ENCODE results near the gene ACOXL.

ACOXL gene

DNA sequence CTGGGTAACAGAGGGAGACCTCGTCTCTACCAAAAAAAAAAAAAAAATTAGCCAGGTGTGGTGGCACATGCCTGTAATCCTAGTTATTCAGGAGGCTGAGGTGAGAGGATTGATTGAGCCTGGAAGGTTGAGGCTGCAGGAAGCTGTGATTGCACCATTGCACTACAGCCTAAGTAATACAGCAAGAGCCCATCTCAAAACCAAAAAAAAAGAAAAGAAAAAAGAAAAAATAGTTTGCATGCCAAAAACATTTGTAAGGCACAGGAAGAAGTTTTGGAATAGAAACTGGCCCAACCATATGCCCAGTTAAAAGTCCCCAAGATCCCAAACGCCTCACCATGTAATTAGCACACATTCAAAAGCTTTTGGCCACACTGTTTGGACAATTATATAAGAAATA is 13.4 kb upstream of the ACOXL start:
- DNase-seq (ENCODE audit: low read depth): no peak

DNA sequence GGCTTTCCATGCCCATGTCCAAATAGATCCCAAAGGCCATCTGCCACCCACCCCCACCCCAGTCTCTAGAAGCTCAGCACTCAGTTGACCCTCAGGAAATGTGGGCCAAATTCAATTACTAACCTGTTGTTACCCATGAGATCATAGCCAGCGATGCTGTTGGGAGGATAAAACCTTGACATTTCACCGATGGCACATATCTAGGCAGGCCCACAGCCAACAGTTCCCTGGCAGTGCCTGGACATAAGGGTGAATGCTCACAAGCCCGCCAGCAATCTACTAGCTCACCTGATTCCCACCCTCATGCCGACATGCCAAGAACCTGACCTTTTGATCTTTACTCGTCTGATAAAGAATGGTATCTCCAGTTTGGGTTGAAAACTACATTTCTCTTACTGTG is 11.8 kb upstream of the ACOXL start:
- no peak for DNase-seq (ENCODE audit: low read depth)

GRCh38 chr2:110724820-110725219 is 7.6 kb upstream of the ACOXL start:
- DNase-seq (ENCODE audit: low read depth): no peak

- no peak for DNase-seq (ENCODE audit: low read depth)
Observed at GRCh38 chr2:110725370-110725769, 7.0 kb upstream of the ACOXL start.

DNA sequence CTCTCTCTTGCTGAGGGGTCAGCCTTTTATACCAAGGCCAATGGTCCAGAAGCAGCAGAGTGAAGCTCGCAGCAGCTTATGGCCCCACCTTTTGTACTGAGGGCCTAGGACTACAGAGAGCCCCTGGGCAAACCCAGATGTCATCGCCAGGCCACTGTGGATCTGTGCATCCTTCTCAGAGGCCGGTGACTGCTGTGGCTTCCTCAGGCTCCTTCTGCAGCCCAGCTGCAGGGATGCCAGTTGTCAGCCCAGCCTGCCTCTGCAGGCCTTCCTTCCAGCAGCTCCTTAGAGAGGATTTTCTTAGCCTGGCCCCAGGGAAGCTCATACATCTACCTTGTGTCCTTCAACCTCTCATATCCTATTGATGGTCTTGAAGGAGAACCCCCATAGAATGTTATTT is 6.5 kb upstream of the ACOXL start:
- no peak for DNase-seq (ENCODE audit: low read depth)

- no peak for DNase-seq (ENCODE audit: low read depth)
Observed at GRCh38 chr2:110726285-110726684, 6.1 kb upstream of the ACOXL start.

GRCh38 chr2:110727923-110728322 is 4.5 kb upstream of the ACOXL start:
- DNase-seq (ENCODE audit: low read depth): no peak

GRCh38 chr2:110729106-110729505 is 3.3 kb upstream of the ACOXL start:
- no peak for DNase-seq (ENCODE audit: low read depth)

- DNase-seq (ENCODE audit: low read depth): no peak
Observed at GRCh38 chr2:110731064-110731463, 1.3 kb upstream of the ACOXL start.

DNA sequence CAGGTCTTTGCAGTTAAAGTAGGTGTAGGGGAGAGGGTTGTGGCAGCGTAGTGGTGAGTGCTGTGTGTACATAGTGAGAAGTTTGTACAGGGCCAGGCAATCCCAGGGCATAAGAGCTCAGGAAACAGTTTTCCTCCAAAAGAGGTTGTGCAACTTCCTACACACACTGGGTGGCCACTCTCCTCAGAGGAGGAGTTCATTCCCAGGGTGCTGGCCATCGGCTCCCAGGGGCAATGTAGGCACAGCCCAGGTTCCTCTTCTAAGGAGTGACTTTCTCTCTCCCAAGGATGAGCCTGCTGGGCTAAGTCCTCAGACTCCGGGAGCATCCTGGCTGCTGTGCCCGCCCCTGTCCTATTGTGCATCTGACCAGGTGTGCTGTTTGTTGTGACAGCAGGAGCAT is 3.0 kb downstream of the ACOXL start:
- DNase-seq (ENCODE audit: low read depth): no peak

DNA sequence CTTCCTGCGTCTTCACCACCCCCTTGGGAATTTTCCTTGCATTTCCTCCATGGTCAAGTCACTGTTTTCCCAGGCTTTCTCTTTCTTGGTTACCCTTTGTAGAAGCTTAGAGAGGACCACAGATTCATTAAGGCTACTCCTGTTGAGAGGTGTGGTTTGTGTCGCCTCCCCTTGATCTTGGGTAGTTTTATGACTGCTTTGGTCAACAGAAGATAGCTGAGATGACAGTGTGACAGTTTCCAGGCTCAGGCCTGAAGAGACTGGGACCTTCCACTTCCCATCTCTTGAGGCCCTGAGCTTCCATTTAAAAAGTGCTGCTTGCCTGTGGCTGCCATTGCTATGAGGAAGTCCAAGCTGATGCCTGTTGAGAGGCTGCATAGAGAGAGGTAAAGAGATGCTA is 5.4 kb downstream of the ACOXL start:
- no peak for DNase-seq (ENCODE audit: low read depth)

DNA sequence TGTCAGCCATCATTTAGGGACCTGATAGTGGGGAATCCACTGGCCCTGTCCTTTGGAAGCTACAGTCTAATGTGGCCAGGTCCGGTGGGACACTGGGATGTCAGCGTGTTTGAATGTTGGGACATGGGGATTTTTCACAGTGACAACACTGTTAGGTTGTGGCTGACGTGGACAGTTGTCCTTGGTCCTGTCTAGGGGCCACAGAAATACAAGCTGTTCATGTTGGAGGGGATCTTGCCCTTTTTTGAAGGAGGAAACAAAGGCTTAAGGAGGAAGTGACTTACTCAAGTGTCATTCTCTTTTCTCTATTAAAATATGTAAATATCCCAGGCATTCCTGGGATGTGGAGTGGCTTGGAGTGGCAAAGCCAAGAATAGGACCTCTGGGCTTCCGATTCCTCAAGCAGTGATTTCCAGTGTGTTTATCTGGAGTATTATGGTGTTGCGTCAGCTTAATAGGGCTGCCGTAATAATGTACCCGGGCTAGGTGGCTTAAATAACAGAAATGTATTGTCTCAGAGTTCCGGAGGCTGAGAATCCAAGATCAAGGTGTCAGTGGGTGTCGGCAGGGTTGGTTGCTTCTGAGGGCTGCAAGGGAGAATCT is 8.5 kb downstream of the ACOXL start:
- no peak for DNase-seq (ENCODE audit: low read depth)

GRCh38 chr2:110741491-110741980 is 9.2 kb downstream of the ACOXL start:
- DNase-seq (ENCODE audit: low read depth): no peak

DNA sequence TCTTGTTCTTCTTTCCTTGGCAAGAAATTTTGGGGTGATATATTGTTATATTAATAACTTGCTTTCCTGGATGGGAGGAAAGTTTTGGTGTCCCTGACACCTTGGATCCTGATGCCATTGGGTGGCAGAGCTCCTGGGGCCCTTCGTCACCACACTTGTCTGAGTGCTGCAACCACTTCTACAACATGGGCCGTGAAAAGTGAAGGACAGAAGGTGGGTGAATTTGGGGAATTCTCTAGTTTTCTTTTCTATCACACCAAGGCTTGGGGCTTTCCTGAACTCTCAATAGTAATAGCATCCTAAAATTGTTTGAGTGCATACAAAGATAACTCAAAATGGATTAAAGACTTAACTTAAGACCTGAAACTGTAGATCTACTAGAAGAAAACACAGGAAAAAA is 10.0 kb downstream of the ACOXL start:
- DNase-seq (ENCODE audit: low read depth): no peak

DNA sequence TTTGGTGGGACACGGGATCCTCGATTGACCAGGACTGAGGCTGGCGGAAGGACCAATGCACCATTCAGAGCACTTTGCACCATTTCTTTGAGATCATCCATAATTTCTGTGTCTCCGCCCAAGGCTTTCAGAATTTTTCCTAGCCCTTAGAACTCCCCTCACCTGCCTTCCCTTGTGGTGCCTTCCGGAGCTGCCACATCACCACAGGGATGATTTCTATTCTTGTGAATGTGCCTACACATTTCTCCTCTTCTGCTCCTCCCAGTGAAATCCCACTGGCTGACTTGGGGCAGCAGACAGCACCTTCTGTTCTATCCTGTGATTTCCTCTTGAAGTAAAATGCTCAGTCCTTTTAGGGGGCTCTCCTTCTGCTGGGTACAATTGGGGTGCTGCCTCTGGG is 11.2 kb downstream of the ACOXL start:
- no peak for DNase-seq (ENCODE audit: low read depth)

- DNase-seq (ENCODE audit: low read depth): no peak
Observed at GRCh38 chr2:110744429-110744828, 12.1 kb downstream of the ACOXL start.

DNA sequence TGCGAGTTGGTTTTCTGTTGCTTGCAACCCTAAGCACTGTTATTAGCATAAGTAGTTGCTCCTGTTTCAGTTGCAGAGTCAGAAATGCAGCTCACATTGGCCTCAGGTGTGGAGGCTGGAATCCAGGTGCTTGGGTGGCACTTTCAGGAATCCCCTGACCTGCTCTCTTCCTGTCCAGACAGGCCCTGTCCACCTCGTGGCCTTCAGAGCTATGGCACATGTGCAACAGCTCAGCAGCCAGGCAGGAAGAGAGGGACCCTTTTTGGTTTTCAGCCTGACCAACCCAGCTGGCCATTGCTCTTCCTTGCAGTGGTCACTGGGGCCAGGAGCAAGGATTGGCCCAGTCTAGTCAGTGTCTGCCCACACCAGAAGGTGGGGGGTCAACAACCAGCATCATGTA is 12.7 kb downstream of the ACOXL start:
- no peak for DNase-seq (ENCODE audit: low read depth)

- no peak for DNase-seq (ENCODE audit: low read depth)
Observed at GRCh38 chr2:110746586-110747521, 14.5 kb downstream of the ACOXL start.

- no peak for DNase-seq (ENCODE audit: low read depth)
Observed at GRCh38 chr2:110747522-110748488, 15.4 kb downstream of the ACOXL start.

GRCh38 chr2:110748489-110748867 is 16.1 kb downstream of the ACOXL start:
- DNase-seq (ENCODE audit: low read depth): peak; percentile 54

DNA sequence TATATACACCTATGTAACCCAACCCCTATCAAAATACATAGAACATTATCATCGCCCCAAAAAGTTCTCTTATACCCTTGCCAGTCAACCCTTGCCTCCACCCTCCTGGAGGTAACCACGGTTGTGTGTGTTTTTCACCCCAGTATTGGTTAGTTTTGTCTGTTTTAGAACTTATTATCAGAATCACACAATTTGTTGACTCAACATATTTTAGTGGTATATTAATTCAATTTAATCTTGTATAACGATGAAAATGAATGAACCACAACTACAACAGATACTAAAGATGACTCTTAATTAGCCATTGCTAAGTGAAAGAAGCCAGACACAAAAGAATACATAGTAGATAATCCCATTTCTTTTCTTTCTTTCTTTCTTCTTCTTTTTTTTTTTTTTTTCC is 19.3 kb downstream of the ACOXL start:
- DNase-seq (ENCODE audit: low read depth): no peak

DNA sequence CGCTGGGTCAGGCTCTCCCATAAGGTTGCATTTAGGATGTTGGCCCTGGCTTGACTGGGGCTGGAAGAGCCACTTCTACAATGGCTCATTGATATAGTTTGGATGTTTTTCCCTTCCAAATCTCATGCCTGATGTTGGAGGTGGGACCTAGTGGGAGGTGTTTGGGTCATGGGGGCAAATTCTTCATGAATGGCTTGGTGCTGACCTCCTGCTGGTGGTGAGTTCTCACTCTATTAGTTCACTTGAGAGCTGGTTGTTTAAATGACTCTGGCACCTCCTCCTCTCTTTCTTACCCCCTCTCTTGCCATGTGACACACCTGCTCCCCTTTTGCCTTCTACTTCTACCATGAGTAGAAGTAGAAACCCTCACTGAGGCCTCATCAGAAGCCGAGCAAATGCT is 20.5 kb downstream of the ACOXL start:
- DNase-seq (ENCODE audit: low read depth): no peak
